ENCODE data around the gene ABCA4. TPM values are rescaled to one million over a fixed set of nuclear protein-coding genes. Genes with fewer than 3 reads are reported as not detected.

Gene ABCA4
- total RNA-seq, 1 donor from 2014 or later = 1.4 TPM

DNA sequence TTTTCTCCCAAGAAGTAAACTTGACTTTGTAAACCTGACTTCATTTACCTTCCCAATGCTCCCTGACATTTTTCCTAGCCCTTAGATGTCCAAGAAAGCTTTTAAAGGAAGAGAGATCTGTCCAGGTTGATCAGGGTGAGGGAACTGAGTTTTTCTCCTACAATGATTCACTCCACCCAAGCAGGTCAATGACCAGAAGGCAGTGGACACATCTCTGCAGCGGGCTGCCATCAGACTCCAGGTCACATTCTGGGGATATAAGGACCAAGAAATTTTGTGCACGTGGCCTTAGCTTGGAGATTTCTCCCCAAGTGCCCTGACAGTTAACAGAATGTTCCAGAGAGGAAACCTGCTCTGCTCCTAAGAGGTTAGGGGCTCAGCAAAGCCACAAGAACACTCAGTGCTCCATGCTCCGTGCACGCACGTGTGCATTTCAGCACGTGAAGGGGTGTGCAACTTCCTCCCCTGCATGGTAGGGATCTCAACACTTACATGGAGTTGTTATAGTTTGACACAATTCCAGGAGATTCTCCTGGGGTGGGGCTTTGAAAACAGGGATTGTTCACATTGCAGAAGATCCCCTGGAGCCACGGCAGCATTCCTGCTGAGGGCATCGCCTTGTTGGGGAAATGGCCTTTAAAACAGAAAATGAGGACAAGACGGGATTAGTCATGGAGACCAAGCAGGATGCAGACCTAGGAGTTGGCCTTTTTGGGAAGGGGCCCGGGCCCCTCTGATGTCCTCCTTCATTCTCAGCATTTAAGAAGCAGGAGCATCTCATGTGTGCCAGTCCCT lies 9.8 kb downstream of the ABCA4 start:
- intact Hi-C loops (cut with DNase I) = no loop called here
- Histone ChIP-seq H3K27ac (no peak overlapping the region), H3K9me3 (no peaks in the 10 kb centered on the region), H3K4me3 (no peak overlapping the region), H3K4me1 (no peaks in the 10 kb centered on the region), H3K36me3 (no peaks in the 10 kb centered on the region), H3K27me3 (peaks cover 5% of the 10 kb centered on the region)
- DNase-seq (no peak), ATAC-seq (no peak)
- TF ChIP-seq, protein P1, sequence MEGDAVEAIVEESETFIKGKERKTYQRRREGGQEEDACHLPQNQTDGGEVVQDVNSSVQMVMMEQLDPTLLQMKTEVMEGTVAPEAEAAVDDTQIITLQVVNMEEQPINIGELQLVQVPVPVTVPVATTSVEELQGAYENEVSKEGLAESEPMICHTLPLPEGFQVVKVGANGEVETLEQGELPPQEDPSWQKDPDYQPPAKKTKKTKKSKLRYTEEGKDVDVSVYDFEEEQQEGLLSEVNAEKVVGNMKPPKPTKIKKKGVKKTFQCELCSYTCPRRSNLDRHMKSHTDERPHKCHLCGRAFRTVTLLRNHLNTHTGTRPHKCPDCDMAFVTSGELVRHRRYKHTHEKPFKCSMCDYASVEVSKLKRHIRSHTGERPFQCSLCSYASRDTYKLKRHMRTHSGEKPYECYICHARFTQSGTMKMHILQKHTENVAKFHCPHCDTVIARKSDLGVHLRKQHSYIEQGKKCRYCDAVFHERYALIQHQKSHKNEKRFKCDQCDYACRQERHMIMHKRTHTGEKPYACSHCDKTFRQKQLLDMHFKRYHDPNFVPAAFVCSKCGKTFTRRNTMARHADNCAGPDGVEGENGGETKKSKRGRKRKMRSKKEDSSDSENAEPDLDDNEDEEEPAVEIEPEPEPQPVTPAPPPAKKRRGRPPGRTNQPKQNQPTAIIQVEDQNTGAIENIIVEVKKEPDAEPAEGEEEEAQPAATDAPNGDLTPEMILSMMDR (IDR thresholded peaks at IDR 0.05) = no peak

DNA sequence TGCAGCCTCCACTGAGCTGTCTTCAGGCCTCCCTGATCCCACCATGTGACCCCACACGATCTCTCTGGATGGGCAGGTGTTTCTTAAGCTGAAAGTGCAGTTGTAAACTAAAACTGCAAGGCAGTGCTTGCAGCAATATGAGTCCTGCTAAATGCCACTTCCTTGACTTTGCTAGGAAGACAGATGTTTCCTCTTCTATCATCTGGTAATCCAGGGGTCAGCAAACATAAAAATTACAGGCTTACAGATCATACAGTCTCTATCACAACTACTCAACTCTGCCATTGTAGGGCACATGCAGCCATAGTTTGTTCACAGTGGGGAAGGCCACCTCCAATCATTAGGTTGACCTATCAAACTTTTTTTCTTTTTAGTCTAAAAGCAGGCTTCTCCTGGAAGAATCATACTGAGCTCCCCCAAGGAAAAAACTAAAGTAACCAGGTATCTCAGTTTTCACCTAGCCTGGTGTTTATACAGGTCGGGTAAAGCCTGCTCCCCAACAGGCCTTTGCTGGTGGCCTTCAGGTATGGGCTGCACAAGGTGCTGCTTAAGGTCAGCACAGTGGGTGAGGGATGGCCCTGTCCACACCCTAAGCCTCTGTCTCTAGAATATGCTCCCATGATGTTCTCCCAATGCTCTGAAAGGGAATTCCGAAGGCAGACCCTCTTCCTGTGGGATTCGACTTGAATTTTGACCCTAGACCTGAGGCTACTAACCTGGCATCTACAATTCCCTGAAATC lies 10.8 kb downstream of the ABCA4 start:
- no peaks in the 10 kb centered on the region for H3K9me3 ChIP-seq
- intact Hi-C loops (cut with DNase I) = no loop called here
- H3K4me3 ChIP-seq = no peak overlapping the region
- no peak for DNase-seq
- H3K36me3 ChIP-seq = no peaks in the 10 kb centered on the region
- no peak overlapping the region for H3K27ac ChIP-seq
- H3K27me3 ChIP-seq = peaks cover 5% of the 10 kb centered on the region
- H3K4me1 ChIP-seq = no peaks in the 10 kb centered on the region
- no peak for ATAC-seq
- TF ChIP-seq, protein P1 (IDR thresholded peaks at IDR 0.05) = no peak

DNA sequence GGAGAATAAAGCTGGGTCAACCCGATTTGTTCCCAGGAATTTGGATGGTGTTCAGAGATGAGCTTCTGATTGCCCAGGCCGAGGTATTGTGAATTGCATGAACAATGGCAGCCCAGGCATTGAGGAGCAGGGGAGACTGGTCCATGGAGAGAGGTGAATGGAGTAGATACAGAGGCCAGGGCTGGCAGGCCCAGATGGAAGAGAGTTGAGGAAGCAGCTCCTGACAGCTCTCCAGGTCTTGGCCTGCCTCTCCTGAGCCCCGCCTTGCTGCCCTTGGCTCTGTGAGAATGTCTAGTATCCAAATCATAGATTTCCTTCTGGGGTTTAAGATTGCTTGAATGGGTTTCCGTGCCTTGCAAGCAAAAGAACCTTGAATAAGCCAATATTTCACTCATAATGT lies 11.5 kb downstream of the ABCA4 start:
- ATAC-seq (no peak), DNase-seq (no peak)
- H3K4me1 ChIP-seq = no peaks in the 10 kb centered on the region
- no peak overlapping the region for H3K27ac ChIP-seq
- intact Hi-C loops (cut with DNase I) = no loop called here
- no peaks in the 10 kb centered on the region for H3K9me3 ChIP-seq
- H3K27me3 ChIP-seq = peaks cover 5% of the 10 kb centered on the region
- no peak overlapping the region for H3K4me3 ChIP-seq
- TF ChIP-seq, protein P1 (IDR thresholded peaks at IDR 0.05) = no peak
- no peaks in the 10 kb centered on the region for H3K36me3 ChIP-seq

DNA sequence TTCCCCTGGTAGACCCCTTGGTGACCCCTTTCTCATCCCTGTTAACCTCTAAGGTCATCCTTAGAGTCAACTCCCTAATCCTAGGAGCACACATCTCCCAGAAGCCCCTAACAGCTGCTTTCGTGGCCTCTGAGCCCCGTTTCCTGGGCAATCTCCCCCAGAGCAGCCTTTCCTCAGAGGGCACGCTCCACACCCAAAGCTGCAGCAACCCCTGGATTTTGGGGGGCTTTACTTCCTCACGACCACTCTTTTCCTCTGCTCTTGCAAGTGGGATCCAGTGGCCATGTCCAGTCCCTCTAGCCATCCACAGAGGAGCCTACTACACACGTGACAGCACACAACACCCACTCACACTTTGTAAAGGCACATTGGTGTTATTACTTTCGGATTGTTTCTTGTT lies 13.8 kb downstream of the ABCA4 start:
- Histone ChIP-seq H3K4me1 (no peaks in the 10 kb centered on the region), H3K4me3 (no peak overlapping the region), H3K9me3 (no peaks in the 10 kb centered on the region), H3K36me3 (no peaks in the 10 kb centered on the region), H3K27ac (no peak overlapping the region), H3K27me3 (peaks cover 5% of the 10 kb centered on the region)
- ATAC-seq (no peak), DNase-seq (no peak)
- intact Hi-C loops (cut with DNase I) = no loop called here
- TF ChIP-seq, protein P1 (IDR thresholded peaks at IDR 0.05) = no peak

DNA sequence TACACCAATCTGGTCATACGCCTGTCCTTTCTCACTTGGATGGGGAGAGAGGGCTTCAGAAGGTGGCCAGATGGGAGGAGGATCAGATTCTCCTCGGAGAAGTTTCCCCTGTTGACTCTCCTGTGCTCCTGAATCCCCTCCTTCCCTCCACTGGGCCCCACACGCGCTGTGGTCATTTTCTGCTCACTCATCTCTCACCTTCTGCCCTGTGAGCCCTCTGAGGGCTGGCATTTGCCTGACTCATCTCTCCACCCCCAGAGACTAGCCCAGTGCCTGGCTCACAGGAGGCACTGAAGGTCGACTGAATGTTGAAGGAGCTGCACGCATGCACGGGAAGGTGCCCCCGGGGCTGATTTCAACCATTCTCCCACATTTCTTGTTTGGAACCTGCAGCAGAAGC lies 14.2 kb downstream of the ABCA4 start:
- H3K4me1 ChIP-seq = no peaks in the 10 kb centered on the region
- DNase-seq (no peak), ATAC-seq (no peak)
- H3K36me3 ChIP-seq = no peaks in the 10 kb centered on the region
- H3K4me3 ChIP-seq = no peak overlapping the region
- TF ChIP-seq, protein P1 (IDR thresholded peaks at IDR 0.05) = no peak
- intact Hi-C loops (cut with DNase I) = no loop called here
- no peaks in the 10 kb centered on the region for H3K9me3 ChIP-seq
- H3K27me3 ChIP-seq = peaks cover 5% of the 10 kb centered on the region
- H3K27ac ChIP-seq = no peak overlapping the region
